GF-D8 (cell line): ENCODE data around the gene INPP5K.

Experiments used
- DNase-seq: peaks from one replicate; lab custom pipeline; 2025; lab: John Stamatoyannopoulos, UW

INPP5K gene

GRCh38 chr17:1485423-1486376 is 30.7 kb downstream of the INPP5K start:
- no peak for DNase-seq

DNA sequence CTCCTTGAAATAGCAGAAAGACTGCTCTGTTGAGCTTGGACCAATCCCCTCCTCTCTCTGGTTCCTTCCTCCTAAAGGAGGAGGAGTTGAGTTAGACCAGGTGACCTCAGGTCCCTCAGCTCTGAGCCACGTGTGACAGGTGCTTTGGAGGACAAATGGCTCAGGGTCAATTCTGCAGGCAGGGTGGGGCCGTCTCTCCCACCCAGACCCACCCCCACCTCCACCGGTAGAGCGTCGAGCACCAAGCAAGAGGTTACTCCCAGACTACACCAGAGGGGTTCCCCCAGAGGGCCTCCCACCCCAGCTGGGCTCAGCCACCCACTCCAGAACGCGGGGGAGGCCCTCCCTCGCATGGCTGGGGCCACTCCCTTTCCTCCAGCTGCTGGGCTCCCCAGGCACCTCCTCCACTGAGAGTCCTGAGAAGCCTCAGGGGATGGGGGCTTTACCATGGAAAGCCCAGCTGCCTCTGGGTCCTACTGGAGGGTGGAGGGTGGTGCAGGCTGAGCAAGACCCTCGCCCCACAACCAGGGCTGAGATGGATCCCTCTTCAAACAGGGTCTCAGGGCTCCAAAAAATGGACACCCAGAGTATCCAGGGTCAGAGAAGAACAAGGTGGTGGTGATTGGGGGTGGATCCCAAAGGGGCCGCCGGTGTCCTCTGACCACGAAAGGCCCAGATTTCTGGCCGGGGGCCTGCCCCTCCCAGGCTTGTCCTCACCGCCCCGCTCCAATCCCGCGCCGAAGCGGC is 31.6 kb downstream of the INPP5K start:
- no peak for DNase-seq

DNA sequence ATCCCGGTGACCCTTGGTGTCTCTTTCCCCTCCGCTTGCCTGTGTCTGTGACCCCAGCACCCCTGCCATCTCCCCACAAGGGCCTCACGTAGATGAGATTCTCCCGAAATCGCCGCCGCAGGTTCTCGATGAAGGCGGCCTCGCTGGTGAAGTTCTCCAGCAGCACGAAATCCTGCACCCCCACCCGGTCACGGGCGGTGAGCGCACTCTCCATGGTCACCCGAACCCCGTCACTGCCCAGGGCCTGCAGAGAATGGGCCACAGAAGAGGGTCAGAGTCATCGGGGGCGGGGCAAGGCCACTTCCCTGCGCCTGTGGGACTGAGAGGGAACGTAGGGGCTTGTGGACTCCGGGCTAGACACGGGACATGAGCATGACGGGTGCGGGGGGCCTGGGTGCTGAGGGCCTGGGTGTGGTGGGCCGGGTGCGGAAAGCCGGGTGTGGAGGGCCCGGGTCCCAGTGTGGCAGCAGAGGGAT is 32.3 kb downstream of the INPP5K start:
- no peak for DNase-seq

DNA sequence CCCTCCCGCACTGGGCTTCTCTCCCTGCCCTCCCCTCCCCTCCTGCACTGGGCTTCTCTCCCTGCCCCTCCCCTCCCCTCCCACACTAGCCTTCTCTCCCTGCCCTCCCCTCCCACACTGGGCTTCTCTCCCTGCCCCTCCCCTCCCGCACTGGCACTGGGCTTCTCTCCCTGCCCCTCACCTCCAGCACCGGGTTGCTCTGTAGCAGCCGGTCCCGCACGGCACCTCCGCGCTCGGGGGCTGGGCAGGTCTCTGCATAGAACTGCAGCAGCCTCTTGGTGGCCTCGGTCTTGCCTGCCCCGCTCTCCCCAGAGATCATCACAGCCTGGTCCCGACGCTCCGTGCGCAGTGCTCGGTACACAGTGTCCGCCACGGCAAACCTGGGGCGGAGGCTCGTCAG is 33.7 kb downstream of the INPP5K start:
- no peak for DNase-seq

DNA sequence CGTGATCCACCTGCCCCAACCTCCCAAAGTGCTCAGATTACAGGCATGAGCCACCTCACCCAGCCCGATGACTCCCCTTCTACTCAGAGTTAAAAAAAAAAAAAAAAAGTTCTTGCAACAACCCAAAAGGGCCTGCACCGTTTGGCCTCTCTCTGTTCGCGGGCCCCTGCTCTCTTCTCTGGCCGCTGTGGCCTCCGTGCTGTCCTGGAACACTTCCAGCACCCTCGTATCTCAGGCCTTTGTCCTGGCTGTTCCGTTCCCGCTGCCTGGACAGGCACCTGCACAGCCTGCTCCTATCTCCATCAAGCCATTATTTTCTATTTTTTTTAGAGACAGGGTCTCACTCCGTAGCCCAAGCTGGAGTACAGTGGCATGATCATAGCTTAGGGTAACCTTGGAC is 34.7 kb downstream of the INPP5K start:
- DNase-seq, result no peak

DNA sequence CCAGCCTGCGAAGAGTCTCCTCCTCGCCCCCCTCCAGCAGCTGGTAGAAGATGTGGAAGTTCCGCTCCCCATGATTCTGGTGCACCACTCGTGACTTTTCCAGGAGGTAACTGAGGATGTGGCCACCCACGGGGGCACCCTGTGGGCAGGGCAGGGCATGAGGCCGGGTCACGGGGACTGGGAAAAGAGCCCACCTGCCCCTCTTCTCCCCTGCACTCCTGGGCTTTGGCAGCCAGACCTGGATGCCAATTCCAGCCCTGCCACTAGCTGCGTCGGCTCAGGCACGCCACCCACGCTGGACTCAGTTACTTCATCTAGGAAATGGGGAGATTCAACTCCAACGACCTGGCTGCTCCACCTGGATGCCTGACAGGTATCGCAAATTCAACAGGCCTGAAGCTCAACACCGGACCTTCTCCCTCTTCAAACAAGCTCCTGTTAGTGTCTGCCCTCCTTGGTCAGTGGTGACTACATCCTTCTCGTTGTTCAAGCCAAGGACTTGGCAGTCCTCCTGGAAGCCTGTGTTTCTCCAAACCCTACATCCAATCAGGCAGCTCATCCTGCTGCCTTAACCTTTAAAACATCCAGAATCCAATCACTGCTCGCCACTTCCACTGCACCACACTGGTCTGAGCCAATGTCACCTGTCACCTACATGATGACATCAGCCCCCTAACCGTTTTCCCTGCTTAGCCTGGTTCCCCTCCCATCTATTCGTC is 35.5 kb downstream of the INPP5K start:
- DNase-seq, result no peak

- DNase-seq, result no peak
These were observed 38.0 kb downstream of the INPP5K start for GRCh38 chr17:1478418-1478817.

GRCh38 chr17:1475321-1475854 is 41.0 kb downstream of the INPP5K start:
- no peak for DNase-seq

GRCh38 chr17:1474402-1475189 is 41.8 kb downstream of the INPP5K start:
- DNase-seq, result no peak

DNA sequence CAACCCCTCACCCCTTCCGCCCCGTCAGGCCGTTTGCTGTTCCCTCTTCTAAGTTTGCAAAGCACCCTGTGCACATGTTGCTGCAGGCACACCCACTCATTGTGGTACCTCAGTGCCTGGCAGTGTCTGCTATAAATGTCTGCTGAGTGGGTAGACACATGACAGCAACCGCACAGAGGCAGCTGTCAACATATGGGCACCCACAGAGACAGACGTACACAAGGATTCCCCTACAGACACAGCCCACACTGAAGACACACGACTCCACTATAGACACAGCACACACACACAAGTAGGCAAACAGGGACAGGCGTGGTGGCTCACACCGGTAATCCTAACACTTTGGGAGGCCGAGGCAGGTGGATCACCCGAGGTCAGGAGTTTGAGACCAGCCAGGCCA is 42.6 kb downstream of the INPP5K start:
- DNase-seq, result no peak

DNA sequence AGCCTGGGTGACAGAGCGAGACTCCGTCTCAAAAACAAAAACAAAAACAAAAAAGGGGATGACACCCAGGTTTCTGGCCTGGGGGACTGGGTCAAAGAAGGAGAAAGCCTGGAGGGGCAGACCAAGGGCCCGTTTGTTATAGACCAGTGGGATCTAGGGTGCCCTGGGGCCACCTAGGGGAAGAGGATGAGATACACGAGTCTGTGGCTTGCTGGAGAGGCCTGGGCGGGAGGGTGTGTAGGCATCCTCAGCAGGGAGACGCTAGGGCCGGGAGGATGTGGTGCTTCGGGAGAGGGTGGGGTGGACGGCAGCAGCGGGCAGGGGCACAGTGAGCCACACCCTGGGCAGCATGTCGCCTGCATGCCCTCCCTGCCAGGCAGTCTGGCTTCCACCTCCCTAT is 43.2 kb downstream of the INPP5K start:
- no peak for DNase-seq

DNA sequence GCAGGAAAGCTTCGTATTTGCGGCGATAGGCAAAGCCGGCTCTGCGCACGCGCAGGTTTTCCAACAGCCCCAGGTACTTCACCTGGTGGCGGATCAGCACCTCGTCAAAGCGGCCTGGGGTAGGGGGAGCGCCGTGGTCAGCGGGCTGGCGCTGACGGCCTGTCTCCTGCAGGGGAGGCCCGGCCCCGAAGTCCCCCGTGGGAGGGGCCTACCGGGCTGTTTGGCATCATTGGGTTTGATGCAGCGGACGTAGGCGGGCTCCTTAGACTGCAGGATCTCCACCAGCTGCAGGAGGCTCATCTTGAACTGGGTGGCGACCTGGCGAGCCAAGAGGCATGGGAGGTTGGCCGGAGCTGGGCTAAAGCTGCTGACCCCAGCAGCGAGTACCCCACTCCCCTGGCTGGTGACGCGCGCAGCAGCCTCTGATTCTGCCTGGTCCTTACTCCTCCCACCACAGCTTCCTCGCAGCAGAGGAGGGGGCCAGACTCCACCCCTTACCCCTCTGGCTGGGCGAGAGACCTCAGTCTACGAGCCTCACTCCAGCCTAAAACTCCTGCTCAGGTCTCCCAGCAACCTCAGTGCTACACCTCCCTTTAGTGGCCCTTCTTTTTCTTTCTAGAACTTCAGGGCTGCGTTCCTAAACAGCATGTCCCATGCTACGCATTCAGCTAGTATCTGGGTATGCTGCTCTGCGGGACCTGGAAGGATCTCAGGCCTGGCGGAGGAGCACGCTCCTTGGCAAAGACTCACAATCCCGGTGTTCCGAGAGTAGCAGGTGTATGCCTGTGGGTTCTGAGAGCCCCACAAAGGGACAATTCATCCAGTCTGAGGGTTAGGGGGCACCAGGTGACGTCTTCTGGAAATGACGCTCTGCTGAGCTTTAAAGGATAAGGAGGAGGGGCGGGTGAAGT is 44.2 kb downstream of the INPP5K start:
- DNase-seq, result no peak

DNA sequence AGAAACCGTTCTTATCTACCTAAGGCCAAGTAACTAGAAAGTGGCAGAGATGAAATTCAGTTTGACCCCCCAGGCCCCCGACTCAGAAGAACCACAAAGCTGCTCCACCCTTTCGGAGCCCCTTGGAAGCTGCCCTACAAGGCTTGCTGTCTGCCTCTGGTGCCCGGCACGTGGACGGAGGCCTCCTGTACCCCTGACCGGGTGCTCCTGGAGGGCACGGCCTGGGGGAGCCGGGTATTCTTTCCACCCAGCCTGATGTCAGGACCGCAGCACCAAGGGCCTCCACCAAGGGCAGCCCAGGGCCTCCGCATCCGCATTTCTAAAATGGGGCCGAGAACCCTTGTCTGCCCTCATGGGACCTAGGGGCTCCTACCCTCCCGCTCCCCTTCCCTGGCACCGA is 44.9 kb downstream of the INPP5K start:
- DNase-seq, result no peak

GRCh38 chr17:1470755-1471462 is 45.5 kb downstream of the INPP5K start:
- DNase-seq, result no peak

DNA sequence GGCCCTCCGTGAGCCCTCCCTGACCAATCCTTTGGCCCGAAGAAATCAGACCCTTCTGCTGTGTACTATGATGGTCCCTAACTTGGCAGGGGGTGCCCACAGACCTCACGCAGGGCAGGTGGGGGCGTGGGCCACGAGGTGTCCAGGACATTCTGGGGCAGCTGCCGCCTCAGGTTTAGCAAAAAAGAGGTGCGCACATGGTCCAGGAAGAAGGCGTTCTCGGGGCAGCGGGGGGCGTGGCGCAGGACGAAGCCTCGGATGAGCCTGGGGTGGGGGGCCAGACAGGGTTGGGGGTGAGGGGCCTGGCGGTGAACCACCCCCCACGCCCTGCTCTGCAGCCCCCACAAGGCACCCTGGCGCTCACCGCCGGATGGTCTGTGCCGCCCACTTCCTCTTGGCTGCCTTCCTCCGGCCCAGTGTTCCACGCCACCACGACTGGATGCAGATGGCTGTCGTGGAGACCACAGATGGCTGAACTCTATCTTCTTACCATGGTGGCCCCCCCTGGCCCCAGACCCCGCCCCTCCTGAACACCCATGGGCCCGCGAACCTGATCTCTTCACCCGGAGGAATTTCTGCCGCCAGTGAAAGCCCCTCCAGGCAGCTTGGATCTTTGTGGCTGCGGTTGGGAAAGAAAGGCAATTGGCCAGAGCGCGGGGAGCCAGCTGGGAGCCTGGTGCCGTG is 46.2 kb downstream of the INPP5K start:
- DNase-seq, result no peak

GRCh38 chr17:1469231-1469852 is 47.1 kb downstream of the INPP5K start:
- no peak for DNase-seq

DNA sequence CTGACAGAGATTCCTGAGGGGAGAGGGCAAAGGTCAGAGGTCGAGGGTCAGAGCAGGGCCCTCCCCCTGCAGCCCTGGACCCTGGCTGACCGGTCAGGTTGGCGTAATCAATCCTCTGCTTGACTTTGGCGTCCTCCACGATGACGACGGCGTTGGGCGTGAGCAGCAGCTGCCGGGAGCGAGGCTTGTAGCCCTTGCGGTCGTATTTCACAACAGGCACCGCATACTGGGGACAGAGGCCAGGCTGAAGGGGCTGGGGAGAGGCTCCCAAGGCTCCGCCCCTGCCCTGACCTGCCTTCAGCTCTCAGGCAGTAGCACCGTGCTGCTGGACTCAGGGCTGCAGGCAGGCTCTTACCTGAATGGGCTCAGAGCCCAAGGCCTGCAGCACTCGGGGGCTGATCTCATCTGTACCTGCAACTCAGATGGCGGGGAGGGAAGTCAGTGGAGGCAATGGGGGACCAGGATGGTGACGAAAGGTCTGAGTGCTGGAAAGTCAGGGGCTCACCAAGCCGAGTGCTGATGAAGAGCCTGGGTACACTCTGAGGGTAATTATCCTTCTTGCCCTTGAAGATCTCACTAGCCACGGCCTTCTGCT is 48.4 kb downstream of the INPP5K start:
- no peak for DNase-seq

DNA sequence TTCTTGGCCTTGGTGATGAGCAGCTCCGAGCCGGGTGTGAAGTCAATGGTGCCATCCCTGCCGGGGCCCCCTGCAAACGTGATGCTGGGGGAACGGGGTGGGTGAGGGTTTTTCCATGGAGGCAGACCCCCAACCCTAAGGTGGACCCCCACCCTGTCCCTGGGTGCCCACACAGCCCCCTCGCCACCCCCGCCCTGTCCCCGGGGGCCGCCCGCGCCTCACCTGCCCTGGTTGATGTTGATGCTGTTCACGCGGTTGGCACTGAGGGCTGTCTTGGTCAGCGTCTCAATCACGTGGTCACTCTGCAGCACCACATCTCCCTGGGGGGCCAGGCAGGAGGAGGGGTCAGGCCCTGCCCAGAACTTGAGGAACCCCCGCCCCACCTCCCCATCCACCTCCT is 49.2 kb downstream of the INPP5K start:
- no peak for DNase-seq
